ENCODE measurements around the gene NRG3.

The NRG3 gene

DNA sequence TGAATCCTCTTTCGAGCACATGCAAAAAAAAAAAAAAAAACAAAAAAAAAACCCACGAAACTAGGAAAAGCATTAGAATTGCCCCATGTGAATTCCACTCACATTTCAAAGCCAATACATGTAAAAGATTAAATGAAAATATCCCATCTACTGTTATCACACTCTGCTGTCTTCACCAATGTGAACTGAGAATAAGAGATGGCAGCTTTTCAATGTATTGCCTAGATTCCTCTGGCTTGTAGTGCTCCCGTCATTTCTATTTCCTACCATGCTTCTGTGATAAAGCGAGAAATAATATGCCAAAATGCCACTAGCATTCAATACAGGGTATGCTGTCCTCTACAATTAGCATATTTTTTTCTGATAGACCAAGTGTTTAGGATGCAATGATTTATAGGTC is 517.0 kb downstream of the NRG3 start:
- Histone ChIP-seq H3K79me2 (ENCODE audit: control insufficient read depth, low read length) (no peaks in the 10 kb centered on the region), H4K20me1 (ENCODE audit: control insufficient read depth, insufficient read depth, low read depth, low read length) (no peaks in the 10 kb centered on the region), H3K4me3 (ENCODE audit: low read length) (no peak overlapping the region), H3K4me1 (ENCODE audit: control insufficient read depth, low read length) (no peaks in the 10 kb centered on the region), H3K36me3 (ENCODE audit: control insufficient read depth, low read length) (no peaks in the 10 kb centered on the region), H3K9me2 (replicated peaks; ENCODE audit: control insufficient read depth, low read length) (no peaks in the 10 kb centered on the region), H3K9me3 (ENCODE audit: control insufficient read depth, insufficient read depth, low read length) (no peaks in the 10 kb centered on the region), H3K27me3 (ENCODE audit: control insufficient read depth, low read length) (no peaks in the 10 kb centered on the region), H3F3A (ENCODE audit: control insufficient read depth, insufficient read depth) (no peaks in the 10 kb centered on the region), H3K27ac (ENCODE audit: low read depth, low read length) (no peak overlapping the region), H3K4me2 (ENCODE audit: low read length) (no peak overlapping the region)
- TF ChIP-seq, protein P1, sequence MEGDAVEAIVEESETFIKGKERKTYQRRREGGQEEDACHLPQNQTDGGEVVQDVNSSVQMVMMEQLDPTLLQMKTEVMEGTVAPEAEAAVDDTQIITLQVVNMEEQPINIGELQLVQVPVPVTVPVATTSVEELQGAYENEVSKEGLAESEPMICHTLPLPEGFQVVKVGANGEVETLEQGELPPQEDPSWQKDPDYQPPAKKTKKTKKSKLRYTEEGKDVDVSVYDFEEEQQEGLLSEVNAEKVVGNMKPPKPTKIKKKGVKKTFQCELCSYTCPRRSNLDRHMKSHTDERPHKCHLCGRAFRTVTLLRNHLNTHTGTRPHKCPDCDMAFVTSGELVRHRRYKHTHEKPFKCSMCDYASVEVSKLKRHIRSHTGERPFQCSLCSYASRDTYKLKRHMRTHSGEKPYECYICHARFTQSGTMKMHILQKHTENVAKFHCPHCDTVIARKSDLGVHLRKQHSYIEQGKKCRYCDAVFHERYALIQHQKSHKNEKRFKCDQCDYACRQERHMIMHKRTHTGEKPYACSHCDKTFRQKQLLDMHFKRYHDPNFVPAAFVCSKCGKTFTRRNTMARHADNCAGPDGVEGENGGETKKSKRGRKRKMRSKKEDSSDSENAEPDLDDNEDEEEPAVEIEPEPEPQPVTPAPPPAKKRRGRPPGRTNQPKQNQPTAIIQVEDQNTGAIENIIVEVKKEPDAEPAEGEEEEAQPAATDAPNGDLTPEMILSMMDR (IDR thresholded peaks at IDR 0.05; ENCODE audit: low read depth, low read length, poor library complexity, severe bottlenecking) = no peak
- no peak for TF ChIP-seq EZH2phosphoT487 (IDR thresholded peaks at IDR 0.05; ENCODE audit: borderline replicate concordance, low read length)

DNA sequence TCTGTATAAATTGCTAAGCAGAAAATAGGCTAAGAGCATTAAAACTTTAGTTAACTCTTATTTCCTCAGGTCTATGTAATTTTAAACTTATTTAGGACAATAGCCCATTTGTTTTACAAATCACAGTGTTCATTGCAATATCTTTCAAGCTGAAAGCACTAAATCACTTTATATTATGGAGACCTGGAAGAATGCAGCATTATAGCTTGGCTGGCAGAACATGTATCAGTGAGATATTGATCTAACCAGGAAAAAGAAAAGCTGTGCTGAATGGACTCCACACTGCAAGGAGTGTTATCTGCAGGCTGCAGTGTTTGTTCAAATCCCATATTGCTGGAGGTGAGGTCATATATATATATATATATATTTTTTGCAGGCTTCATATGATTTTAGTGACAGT is 517.5 kb downstream of the NRG3 start:
- Histone ChIP-seq H4K20me1 (ENCODE audit: control insufficient read depth, insufficient read depth, low read depth, low read length) (no peaks in the 10 kb centered on the region), H3K79me2 (ENCODE audit: control insufficient read depth, low read length) (no peaks in the 10 kb centered on the region), H3K27ac (ENCODE audit: low read depth, low read length) (no peak overlapping the region), H3K9me3 (ENCODE audit: control insufficient read depth, insufficient read depth, low read length) (no peaks in the 10 kb centered on the region), H3K4me2 (ENCODE audit: low read length) (no peak overlapping the region), H3K4me1 (ENCODE audit: control insufficient read depth, low read length) (no peaks in the 10 kb centered on the region), H3F3A (ENCODE audit: control insufficient read depth, insufficient read depth) (no peaks in the 10 kb centered on the region), H3K36me3 (ENCODE audit: control insufficient read depth, low read length) (no peaks in the 10 kb centered on the region), H3K4me3 (ENCODE audit: low read length) (no peak overlapping the region), H3K9me2 (replicated peaks; ENCODE audit: control insufficient read depth, low read length) (no peaks in the 10 kb centered on the region), H3K27me3 (ENCODE audit: control insufficient read depth, low read length) (no peaks in the 10 kb centered on the region)
- TF ChIP-seq, protein P1 (IDR thresholded peaks at IDR 0.05; ENCODE audit: low read depth, low read length, poor library complexity, severe bottlenecking) = no peak
- TF ChIP-seq EZH2phosphoT487 (IDR thresholded peaks at IDR 0.05; ENCODE audit: borderline replicate concordance, low read length) = no peak

DNA sequence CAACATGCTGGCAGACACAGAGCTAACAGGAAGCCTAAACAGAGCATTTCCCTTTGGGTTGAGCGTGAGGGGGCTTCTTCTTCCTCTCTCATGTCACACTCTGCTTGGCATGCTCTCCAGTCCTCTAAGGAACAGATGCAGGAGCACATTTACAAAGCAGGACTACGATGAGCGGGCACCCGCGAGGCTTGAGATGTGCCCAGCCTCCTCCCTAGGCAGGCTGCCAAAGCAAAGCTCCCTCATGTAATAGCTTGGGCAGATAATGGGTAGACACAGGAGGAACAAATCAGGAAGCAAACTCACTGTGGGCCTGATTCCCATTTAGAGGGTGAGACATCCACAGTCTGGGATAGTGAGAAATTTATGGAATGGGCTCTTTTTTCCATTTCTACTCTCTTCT is 519.1 kb downstream of the NRG3 start:
- no peaks in the 10 kb centered on the region for H3K9me2 ChIP-seq (replicated peaks; ENCODE audit: control insufficient read depth, low read length)
- H3K27ac ChIP-seq (ENCODE audit: low read depth, low read length) = no peak overlapping the region
- H3K9me3 ChIP-seq (ENCODE audit: control insufficient read depth, insufficient read depth, low read length) = no peaks in the 10 kb centered on the region
- H3K79me2 ChIP-seq (ENCODE audit: control insufficient read depth, low read length) = no peaks in the 10 kb centered on the region
- no peaks in the 10 kb centered on the region for H3F3A ChIP-seq (ENCODE audit: control insufficient read depth, insufficient read depth)
- H3K4me2 ChIP-seq (ENCODE audit: low read length) = no peak overlapping the region
- TF ChIP-seq, protein P1 (IDR thresholded peaks at IDR 0.05; ENCODE audit: low read depth, low read length, poor library complexity, severe bottlenecking) = no peak
- TF ChIP-seq EZH2phosphoT487 (IDR thresholded peaks at IDR 0.05; ENCODE audit: borderline replicate concordance, low read length) = no peak
- H3K36me3 ChIP-seq (ENCODE audit: control insufficient read depth, low read length) = no peaks in the 10 kb centered on the region
- no peaks in the 10 kb centered on the region for H3K4me1 ChIP-seq (ENCODE audit: control insufficient read depth, low read length)
- no peaks in the 10 kb centered on the region for H4K20me1 ChIP-seq (ENCODE audit: control insufficient read depth, insufficient read depth, low read depth, low read length)
- H3K27me3 ChIP-seq (ENCODE audit: control insufficient read depth, low read length) = no peaks in the 10 kb centered on the region
- no peak overlapping the region for H3K4me3 ChIP-seq (ENCODE audit: low read length)

DNA sequence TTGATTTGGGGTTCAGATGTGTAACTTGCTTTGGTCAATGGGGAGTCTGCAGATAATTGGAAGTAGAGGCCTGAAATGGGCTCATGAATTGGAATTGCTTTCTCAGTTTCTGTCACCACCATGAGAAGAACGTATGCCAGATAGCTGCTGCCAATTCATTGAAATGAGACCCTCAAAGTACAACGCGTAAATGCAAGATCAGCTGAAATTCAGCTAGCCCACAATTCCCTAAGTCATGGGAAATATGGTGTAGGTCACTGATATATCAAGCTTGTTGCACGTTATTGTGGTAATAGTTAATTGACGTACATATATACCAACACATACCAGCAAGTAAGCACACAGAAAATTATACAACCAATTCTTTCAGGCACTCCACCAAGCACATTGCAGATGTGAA is 520.0 kb downstream of the NRG3 start:
- Histone ChIP-seq H3K9me3 (ENCODE audit: control insufficient read depth, insufficient read depth, low read length) (no peaks in the 10 kb centered on the region), H3F3A (ENCODE audit: control insufficient read depth, insufficient read depth) (no peaks in the 10 kb centered on the region), H3K9me2 (replicated peaks; ENCODE audit: control insufficient read depth, low read length) (no peaks in the 10 kb centered on the region), H3K79me2 (ENCODE audit: control insufficient read depth, low read length) (no peaks in the 10 kb centered on the region), H3K4me3 (ENCODE audit: low read length) (no peak overlapping the region), H3K36me3 (ENCODE audit: control insufficient read depth, low read length) (no peaks in the 10 kb centered on the region), H3K4me2 (ENCODE audit: low read length) (no peak overlapping the region), H3K27me3 (ENCODE audit: control insufficient read depth, low read length) (no peaks in the 10 kb centered on the region), H3K27ac (ENCODE audit: low read depth, low read length) (no peak overlapping the region), H4K20me1 (ENCODE audit: control insufficient read depth, insufficient read depth, low read depth, low read length) (no peaks in the 10 kb centered on the region), H3K4me1 (ENCODE audit: control insufficient read depth, low read length) (no peaks in the 10 kb centered on the region)
- TF ChIP-seq EZH2phosphoT487 (IDR thresholded peaks at IDR 0.05; ENCODE audit: borderline replicate concordance, low read length) = no peak
- TF ChIP-seq, protein P1 (IDR thresholded peaks at IDR 0.05; ENCODE audit: low read depth, low read length, poor library complexity, severe bottlenecking) = no peak

Measured in DOHH2 (cell line).